Upper lobe of left lung (tissue), 6 donors: ENCODE results near the gene DTNA. TPM values are rescaled to one million over a fixed set of nuclear protein-coding genes. Genes with fewer than 3 reads are reported as not detected.
"Not testable (repeated sequence)": the region's sequence is repeated elsewhere in the genome, so short reads cannot be mapped to it uniquely, and the experiment has no call there.

Source experiments
- ATAC-seq, 2 donors: fragments of 200-7000 bp; cut with Tn5 transposase; one replicate each; pipeline ENCODE4 v1.9.1; 2022; ENCODE audit warnings: mild to moderate bottlenecking in 2 of 2, moderate library complexity in 2 of 2; ENCODE audit not compliant: low FRiP score in 2 of 2
- DNase-seq, 2 donors: peaks; one replicate each; pipeline ENCODE4 v3.0.0-alpha.2; 2019 to 2020
- H3K27ac ChIP-seq, 4 donors: fragments of 200-600 bp; sonication (generic); one replicate each; pipeline ENCODE4 v1.5.1; 2016 to 2019
- H3K27me3 ChIP-seq, 4 donors: fragments of 200-600 bp; sonication (generic); one replicate each; pipeline ENCODE4 v1.5.1; 2017 to 2019
- H3K36me3 ChIP-seq, 4 donors: fragments of 200-600 bp; sonication (generic); one replicate each; pipeline ENCODE4 v1.5.1; 2016 to 2019
- H3K4me1 ChIP-seq, 4 donors: fragments of 200-600 bp; sonication (generic); one replicate each; pipeline ENCODE4 v1.5.1; 2018 to 2019
- H3K4me3 ChIP-seq, 4 donors: fragments of 200-600 bp; sonication (generic); one replicate each; pipeline ENCODE4 v1.5.1; 2017 to 2019; ENCODE audit warnings: mild to moderate bottlenecking in 2 of 4, moderate library complexity in 1 of 4
- H3K9me3 ChIP-seq, 4 donors: fragments of 200-600 bp; sonication (generic); one replicate each; pipeline ENCODE4 v1.5.1; 2018 to 2019
- CTCF ChIP-seq, 6 experiments: fragments of 450-650 bp in 4 of 6; fragments of 200-600 bp in 2 of 6; sonication (generic) in 2 of 6; IDR thresholded peaks; one replicate each; pipeline ENCODE4 v1.5.1; 2016 to 2019; ENCODE audit warnings: antibody characterized with exemption in 6 of 6
- EP300 ChIP-seq, 4 donors: sonication (generic); formaldehyde crosslinking; IDR thresholded peaks; one replicate each; pipeline ENCODE4 v1.5.1; 2017; ENCODE audit warnings: antibody characterized with exemption in 4 of 4, control low read depth in 2 of 4
- POLR2A ChIP-seq, 4 donors: fragments of 450-650 bp; IDR thresholded peaks; one replicate each; pipeline ENCODE4 v1.5.1; 2016 to 2017; ENCODE audit warnings: antibody characterized with exemption in 4 of 4, mild to moderate bottlenecking in 2 of 4
- POLR2AphosphoS5 ChIP-seq, 2 donors: sonication (generic); formaldehyde crosslinking; IDR thresholded peaks; one replicate each; pipeline ENCODE4 v1.5.1; 2017; ENCODE audit warnings: antibody characterized with exemption in 2 of 2
- WGBS, 2 donors: methylation state at CpG; one replicate each; pipeline ENCODE4 v1.1.5; 2017 to 2018; 5-methylcytosine and 5-hydroxymethylcytosine counted together
- total RNA-seq, 6 donors: library from RNA; depleted of rRNA in 4 of 6; stranded (reverse); fragments of >200 nt in 4 of 6; gene quantifications; one replicate each; pipeline versions ENCODE4 v1.1.0 to v1.2.1, GENCODE V29; 2016 to 2021
- donor health status: DM: no; HTN: no; CAD: no; lungs with moderate emphysema.
- donor health status: DM: no; HTN: yes; CAD: no; lungs with severe emphysema.

Gene DTNA
- total RNA-seq, 6 donors from 2014 or later = 7.2 to 25.1 (median 16.7) TPM

DNA sequence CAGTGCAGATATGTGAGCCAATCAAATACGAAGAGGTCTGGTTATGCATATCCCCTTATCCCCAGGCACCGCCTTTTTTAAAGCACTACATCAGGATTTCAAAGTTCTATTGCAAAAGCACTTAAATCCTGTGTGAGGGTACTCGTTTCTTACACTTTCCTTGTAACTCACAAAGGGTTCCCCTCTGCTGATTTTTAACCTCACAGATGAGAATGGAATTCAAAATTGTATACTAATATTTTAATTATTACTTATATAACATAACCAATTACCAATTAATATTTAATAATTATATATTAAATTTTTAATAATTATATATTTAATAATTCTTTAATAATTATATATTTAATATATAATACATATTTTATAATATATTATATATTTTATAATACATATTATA lies 204.9 kb downstream of the DTNA start:
- Histone ChIP-seq H3K27me3 (no peaks in the 10 kb centered on the region), H3K27ac (no peak overlapping the region), H3K36me3 (no peaks in the 10 kb centered on the region), H3K4me1 (no peaks in the 10 kb centered on the region), H3K9me3 (no peaks in the 10 kb centered on the region), H3K4me3 (no peak overlapping the region)
- TF ChIP-seq CTCF (IDR thresholded peaks at IDR 0.05) = no peak
- TF ChIP-seq EP300 (IDR thresholded peaks at IDR 0.05) = no peak
- TF ChIP-seq POLR2AphosphoS5 (IDR thresholded peaks at IDR 0.05) = no peak
- no peak for TF ChIP-seq POLR2A (IDR thresholded peaks at IDR 0.05)
- DNase-seq (no peak), ATAC-seq (no peak)
- 67 to 77% methylated on average over 3 of the region's 3 CpGs for WGBS, 2 donors

DNA sequence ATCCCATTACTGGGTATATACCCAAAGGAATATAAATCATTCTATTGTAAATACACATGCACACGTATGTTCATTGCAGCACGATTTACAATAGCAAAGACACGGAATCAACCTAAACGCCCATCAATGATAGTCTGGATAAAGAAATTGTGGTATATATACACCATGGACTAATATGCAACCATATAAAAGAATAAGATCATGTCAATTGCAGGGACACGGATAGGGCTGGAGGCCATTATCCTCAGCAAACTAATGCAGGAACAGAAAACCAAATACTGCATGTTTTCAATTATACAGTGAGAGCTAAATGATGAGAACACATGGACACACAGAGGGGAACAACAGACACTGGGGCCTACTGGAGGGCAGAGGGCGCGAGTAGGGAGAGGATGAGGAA lies 206.4 kb downstream of the DTNA start:
- not testable (repeated sequence) for H3K4me3 ChIP-seq, H3K36me3 ChIP-seq, H3K27ac ChIP-seq, H3K4me1 ChIP-seq, H3K9me3 ChIP-seq, DNase-seq, ATAC-seq, H3K27me3 ChIP-seq
- 95% methylated on average over 7 of the region's 7 CpGs for WGBS, 2 donors

- Histone ChIP-seq H3K27me3 (no peaks in the 10 kb centered on the region), H3K36me3 (no peaks in the 10 kb centered on the region), H3K27ac (no peak overlapping the region), H3K4me3 (no peak overlapping the region), H3K4me1 (no peaks in the 10 kb centered on the region), H3K9me3 (no peaks in the 10 kb centered on the region)
- ATAC-seq (no peak), DNase-seq (no peak)
- no peak for TF ChIP-seq CTCF (IDR thresholded peaks at IDR 0.05)
- TF ChIP-seq POLR2A (IDR thresholded peaks at IDR 0.05) = no peak
- TF ChIP-seq POLR2AphosphoS5 (IDR thresholded peaks at IDR 0.05) = no peak
- TF ChIP-seq EP300 (IDR thresholded peaks at IDR 0.05) = no peak
- WGBS, 2 donors = 63 to 66% methylated on average over 5 of the region's 5 CpGs
These were observed 208.8 kb downstream of the DTNA start for GRCh38 chr18:34918856-34919255.

GRCh38 chr18:34921226-34921625 lies 211.1 kb downstream of the DTNA start:
- Histone ChIP-seq H3K27ac (no peak overlapping the region), H3K27me3 (no peaks in the 10 kb centered on the region), H3K4me3 (no peak overlapping the region), H3K4me1 (no peaks in the 10 kb centered on the region), H3K9me3 (no peaks in the 10 kb centered on the region), H3K36me3 (no peaks in the 10 kb centered on the region)
- no peak for ATAC-seq
- 57 to 77% methylated on average over 1 of the region's 1 CpG for WGBS, 2 donors
- TF ChIP-seq CTCF (IDR thresholded peaks at IDR 0.05) (no peak), EP300 (IDR thresholded peaks at IDR 0.05) (no peak), POLR2AphosphoS5 (IDR thresholded peaks at IDR 0.05) (no peak), POLR2A (IDR thresholded peaks at IDR 0.05) (no peak)
- no peak for DNase-seq

GRCh38 chr18:34921811-34922385 lies 211.8 kb downstream of the DTNA start:
- no peak for TF ChIP-seq POLR2AphosphoS5 (IDR thresholded peaks at IDR 0.05)
- no peak for TF ChIP-seq CTCF (IDR thresholded peaks at IDR 0.05)
- no peak for TF ChIP-seq POLR2A (IDR thresholded peaks at IDR 0.05)
- no peak for TF ChIP-seq EP300 (IDR thresholded peaks at IDR 0.05)
- DNase-seq (no peak), ATAC-seq (no peak)
- no peaks in the 10 kb centered on the region for H3K36me3 ChIP-seq
- no peaks in the 10 kb centered on the region for H3K4me1 ChIP-seq
- no peaks in the 10 kb centered on the region for H3K27me3 ChIP-seq
- 53 to 55% methylated on average over 2 of the region's 2 CpGs for WGBS, 2 donors
- no peaks in the 10 kb centered on the region for H3K9me3 ChIP-seq
- no peak overlapping the region for H3K4me3 ChIP-seq
- H3K27ac ChIP-seq = no peak overlapping the region

GRCh38 chr18:34922594-34922993 lies 212.5 kb downstream of the DTNA start:
- 86 to 87% methylated on average over 4 of the region's 4 CpGs for WGBS, 2 donors
- not testable (repeated sequence) for ATAC-seq

More at GRCh38 chr18:34922594-34922993, 212.5 kb downstream of the DTNA start:
- not testable (repeated sequence) for DNase-seq, H3K9me3 ChIP-seq, H3K4me3 ChIP-seq, H3K27me3 ChIP-seq, H3K27ac ChIP-seq, H3K36me3 ChIP-seq, H3K4me1 ChIP-seq
